Large intestine (tissue), 3 donors: ENCODE results near the gene IGF1R. TPM values are rescaled to one million over a fixed set of nuclear protein-coding genes. Genes with fewer than 3 reads are reported as not detected.

Experiments used
- DNase-seq, 2 donors: peaks; one replicate each; pipeline versions ENCODE4 v3.0.0 to v3.0.0-alpha.2; 2013
- H3K27ac ChIP-seq: one replicate; pipeline ENCODE4 v1.5.1; 2013; ENCODE audit warnings: low read length
- H3K27me3 ChIP-seq: 2 replicates; pipeline ENCODE4 v1.6.1; 2013; ENCODE audit warnings: low read length; ENCODE audit not compliant: control insufficient read depth, insufficient read depth
- H3K36me3 ChIP-seq: 2 replicates; pipeline ENCODE4 v1.6.1; 2013; ENCODE audit warnings: low read length; ENCODE audit not compliant: control insufficient read depth, insufficient read depth
- H3K4me1 ChIP-seq: one replicate; pipeline ENCODE4 v1.6.1; 2013; ENCODE audit warnings: low read length; ENCODE audit not compliant: control insufficient read depth, insufficient read depth
- H3K4me3 ChIP-seq: one replicate; pipeline ENCODE4 v1.5.1; 2013; ENCODE audit warnings: low read length
- H3K9me3 ChIP-seq: one replicate; pipeline ENCODE4 v1.6.1; 2013; ENCODE audit warnings: mild to moderate bottlenecking, low read depth, low read length, moderate library complexity; ENCODE audit not compliant: control insufficient read depth
- WGBS: methylation state at CpG from one replicate; pipeline ENCODE4 v1.1.5; 2013; ENCODE audit warnings: low lambda C conversion rate; ENCODE audit not compliant: insufficient coverage; 5-methylcytosine and 5-hydroxymethylcytosine counted together
- polyA plus RNA-seq: library from polyadenylated mRNA; unstranded; fragments of 120-200 nt; gene quantifications from one replicate; pipeline ENCODE4 v1.2.1, GENCODE V29; 2013

Gene IGF1R
- polyA plus RNA-seq, 1 donor, result 22.5 TPM

DNA sequence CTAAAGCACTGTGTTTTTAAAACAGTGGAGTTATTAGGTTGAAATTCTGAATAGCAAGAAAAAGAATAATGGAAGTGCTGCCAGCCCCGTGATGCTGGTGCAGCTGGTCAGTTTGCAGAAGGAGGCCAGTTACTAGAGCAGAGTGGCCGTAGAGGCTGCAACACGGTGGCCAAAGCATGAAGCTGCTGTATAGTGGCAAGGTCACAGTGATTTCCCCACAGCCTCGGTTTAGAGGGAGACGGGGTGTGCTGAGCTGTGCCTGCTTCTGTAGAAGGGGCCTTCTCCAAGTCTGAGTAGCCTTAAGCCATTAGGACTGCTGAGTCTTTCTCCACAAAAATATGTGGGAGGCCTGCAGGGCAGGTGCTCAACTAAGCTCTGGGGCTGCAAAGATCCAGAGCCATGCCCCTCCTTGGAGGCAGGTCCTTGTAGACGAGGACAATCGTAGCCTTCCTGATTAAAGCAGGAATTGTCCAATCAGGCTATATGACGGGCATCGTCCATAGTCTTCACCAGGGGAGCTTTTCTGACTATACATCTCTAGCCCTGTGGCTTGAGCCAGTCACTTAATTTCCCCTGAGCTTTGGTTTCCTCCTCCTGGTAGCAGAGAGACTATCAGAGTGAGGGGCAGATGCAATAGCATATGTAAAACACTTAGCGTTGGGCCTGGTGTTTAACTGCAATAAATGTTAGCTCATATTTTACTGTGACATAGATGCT lies 207.6 kb downstream of the IGF1R start:
- Histone ChIP-seq H3K9me3 (no peaks in the 10 kb centered on the region), H3K4me3 (no peak overlapping the region), H3K27me3 (no peaks in the 10 kb centered on the region), H3K4me1 (peaks cover 19% of the 10 kb centered on the region), H3K36me3 (no peaks in the 10 kb centered on the region), H3K27ac (no peak overlapping the region)
- no peak for DNase-seq
- WGBS, result no CpG with 5 or more reads among the region's 10 CpGs

DNA sequence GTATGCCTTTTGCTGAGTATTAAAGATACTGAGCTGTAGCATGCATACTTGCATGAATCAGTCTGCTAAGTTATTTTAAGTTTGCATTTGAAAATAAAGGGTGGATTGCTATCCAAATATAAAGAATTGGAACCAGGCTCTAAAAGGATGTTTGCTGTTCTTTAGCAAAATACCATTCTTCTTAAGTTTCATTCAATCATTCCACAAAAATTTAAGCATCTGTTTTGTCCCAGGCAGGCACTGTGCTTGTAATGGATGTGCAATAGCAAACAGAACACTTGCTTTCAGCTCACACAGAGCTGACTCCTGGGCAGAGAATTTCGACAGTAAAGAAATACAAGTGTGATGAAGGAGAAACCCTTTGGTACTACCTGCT lies 208.2 kb downstream of the IGF1R start:
- H3K9me3 ChIP-seq, result no peaks in the 10 kb centered on the region
- peaks cover 14% of the 10 kb centered on the region for H3K4me1 ChIP-seq
- no peaks in the 10 kb centered on the region for H3K27me3 ChIP-seq
- no CpG with 5 or more reads among the region's 1 CpG for WGBS
- H3K4me3 ChIP-seq, result no peak overlapping the region
- no peak for DNase-seq
- no peaks in the 10 kb centered on the region for H3K36me3 ChIP-seq
- no peak overlapping the region for H3K27ac ChIP-seq

DNA sequence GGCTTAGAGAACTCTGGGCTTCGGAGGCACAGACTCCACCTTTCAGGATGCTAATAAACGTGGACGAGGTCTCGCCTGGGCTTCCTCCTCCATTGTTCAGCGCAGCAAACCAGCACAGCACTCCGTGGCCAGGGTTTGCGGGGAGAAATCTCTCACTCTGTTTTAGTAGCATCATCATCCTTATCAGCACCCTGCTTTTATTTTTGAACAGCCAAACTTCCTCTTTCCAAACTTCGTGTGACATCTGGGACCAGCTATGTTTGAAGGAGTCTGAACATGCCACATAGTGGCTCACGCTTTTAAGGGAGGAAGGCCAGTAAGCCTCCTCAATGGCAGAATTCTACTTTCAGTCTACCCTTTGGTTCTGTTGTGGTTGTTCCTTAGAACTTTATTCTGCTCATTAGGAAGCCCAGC lies 210.3 kb downstream of the IGF1R start:
- no peak overlapping the region for H3K27ac ChIP-seq
- peaks cover 10% of the 10 kb centered on the region for H3K4me1 ChIP-seq
- DNase-seq, result no peak
- no peak overlapping the region for H3K4me3 ChIP-seq
- H3K36me3 ChIP-seq, result no peaks in the 10 kb centered on the region
- WGBS, result no CpG with 5 or more reads among the region's 9 CpGs
- H3K9me3 ChIP-seq, result no peaks in the 10 kb centered on the region
- H3K27me3 ChIP-seq, result no peaks in the 10 kb centered on the region

DNA sequence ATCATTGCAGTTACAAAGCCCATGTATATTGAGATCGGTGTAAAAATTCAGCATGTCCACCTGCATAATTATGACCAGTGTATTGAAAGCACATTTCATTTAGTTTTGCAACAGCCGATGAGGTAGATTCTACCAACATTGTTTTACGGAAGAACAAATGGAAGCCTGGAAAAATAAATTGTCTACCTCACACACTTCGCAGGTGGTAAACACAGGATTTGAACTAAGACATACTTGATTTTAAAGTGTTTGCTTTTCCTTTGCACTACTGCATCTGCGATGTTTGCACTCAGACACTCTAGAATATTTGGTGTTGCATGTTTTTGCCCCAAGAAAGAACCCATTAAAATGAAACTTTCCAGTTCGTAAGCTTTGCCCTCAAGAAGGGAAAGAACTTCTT lies 210.8 kb downstream of the IGF1R start:
- no peaks in the 10 kb centered on the region for H3K36me3 ChIP-seq
- H3K27me3 ChIP-seq, result no peaks in the 10 kb centered on the region
- H3K9me3 ChIP-seq, result no peaks in the 10 kb centered on the region
- 89% methylated on average over 3 of the region's 6 CpGs for WGBS
- H3K4me3 ChIP-seq, result no peak overlapping the region
- H3K4me1 ChIP-seq, result peaks cover 5% of the 10 kb centered on the region
- H3K27ac ChIP-seq, result no peak overlapping the region
- no peak for DNase-seq

- Histone ChIP-seq H3K27ac (no peak overlapping the region), H3K27me3 (no peaks in the 10 kb centered on the region), H3K9me3 (peaks cover 4% of the 10 kb centered on the region), H3K4me3 (no peak overlapping the region), H3K4me1 (no peaks in the 10 kb centered on the region), H3K36me3 (no peaks in the 10 kb centered on the region)
- DNase-seq, result no peak
- WGBS, result no CpG with 5 or more reads among the region's 4 CpGs
Observed at GRCh38 chr15:98860281-98861041, 212.1 kb downstream of the IGF1R start.

GRCh38 chr15:98861188-98861587 lies 212.8 kb downstream of the IGF1R start:
- DNase-seq, result no peak
- Histone ChIP-seq H3K27me3 (no peaks in the 10 kb centered on the region), H3K4me1 (no peaks in the 10 kb centered on the region), H3K27ac (no peak overlapping the region), H3K36me3 (no peaks in the 10 kb centered on the region), H3K4me3 (no peak overlapping the region), H3K9me3 (peaks cover 4% of the 10 kb centered on the region)
- no CpG with 5 or more reads among the region's 6 CpGs for WGBS

DNA sequence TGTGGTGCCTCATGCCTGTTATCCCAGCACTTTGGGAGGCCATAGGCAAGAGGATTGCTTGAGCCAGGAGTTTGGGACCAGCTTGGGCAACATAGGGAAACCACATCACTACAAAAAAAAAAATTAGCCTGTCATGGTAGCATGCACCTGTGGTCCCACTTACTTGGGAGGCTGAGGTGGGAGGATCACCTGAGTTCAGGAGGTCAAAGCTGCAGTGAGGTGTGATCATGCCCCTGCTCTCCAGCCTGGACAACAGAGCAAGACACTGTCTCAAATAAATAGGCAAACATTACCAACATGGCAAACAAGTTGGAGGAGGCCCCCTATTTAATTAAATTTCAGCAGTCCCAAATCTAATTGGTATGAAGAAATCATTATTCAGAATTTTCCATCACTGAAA lies 215.6 kb downstream of the IGF1R start:
- no peaks in the 10 kb centered on the region for H3K36me3 ChIP-seq
- H3K4me3 ChIP-seq, result no peak overlapping the region
- no peak overlapping the region for H3K27ac ChIP-seq
- H3K9me3 ChIP-seq, result peaks cover 4% of the 10 kb centered on the region
- no peaks in the 10 kb centered on the region for H3K4me1 ChIP-seq
- DNase-seq, result no peak
- H3K27me3 ChIP-seq, result no peaks in the 10 kb centered on the region

DNA sequence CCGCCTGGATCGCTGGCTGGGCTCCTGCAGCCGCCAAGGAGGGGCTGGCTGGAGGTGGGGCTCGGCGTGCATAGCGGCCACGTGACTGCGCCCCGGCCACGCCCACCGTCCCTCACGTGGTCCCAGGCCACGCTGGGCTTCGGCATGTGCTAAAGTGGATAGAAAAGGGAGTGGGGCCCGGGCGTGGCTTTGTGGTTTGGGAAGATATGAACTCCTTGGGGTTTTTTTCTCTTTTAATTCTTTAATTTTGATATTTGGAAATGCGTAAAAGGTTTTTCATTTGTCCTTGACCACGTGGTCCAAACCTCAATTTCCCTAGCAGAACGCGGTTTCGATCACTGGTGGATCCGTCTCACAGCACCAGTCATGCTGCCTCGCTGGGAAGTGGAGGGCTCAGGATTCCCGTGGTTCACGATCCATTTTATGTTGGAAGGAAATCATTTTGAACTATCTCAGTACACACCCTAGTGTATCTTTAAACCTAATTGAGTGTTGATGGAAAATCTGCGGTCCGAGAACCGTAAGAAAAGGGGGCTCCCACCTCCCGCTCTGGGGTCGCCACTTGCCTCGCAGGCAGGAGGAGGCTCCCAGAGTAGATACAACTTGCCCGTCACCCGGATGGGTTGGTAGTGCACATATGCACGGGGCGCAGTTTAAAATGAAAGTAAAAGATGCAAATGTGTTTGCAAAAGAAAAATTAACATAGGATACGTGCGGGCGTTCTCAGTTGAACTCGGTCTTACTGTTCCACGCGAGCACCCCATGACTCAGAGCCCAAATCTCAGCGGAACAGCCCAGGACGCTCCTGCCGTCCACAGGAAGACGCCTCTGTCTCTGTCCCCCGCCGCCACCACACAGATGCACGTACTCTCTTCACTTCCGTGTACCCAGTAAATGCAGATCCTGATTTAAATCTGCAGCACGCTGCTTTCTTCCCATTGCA lies 217.3 kb downstream of the IGF1R start:
- peak; percentile 61 to 69 for DNase-seq

GRCh38 chr15:98866511-98866910 lies 218.2 kb downstream of the IGF1R start:
- Histone ChIP-seq H3K9me3 (peaks cover 4% of the 10 kb centered on the region), H3K27ac (peak overlapping the region; percentile 64), H3K4me1 (no peaks in the 10 kb centered on the region), H3K36me3 (no peaks in the 10 kb centered on the region), H3K4me3 (peak overlapping the region; percentile 57), H3K27me3 (no peaks in the 10 kb centered on the region)
- 60% methylated on average over 3 of the region's 11 CpGs for whole genome bisulfite sequencing
- no peak for DNase-seq

More for the DNA sequence above, 217.3 kb downstream of the IGF1R start:
- WGBS, result 0% methylated on average over 1 of the region's 50 CpGs
- Histone ChIP-seq H3K27me3 (no peaks in the 10 kb centered on the region), H3K9me3 (peaks cover 4% of the 10 kb centered on the region), H3K27ac (peak overlapping the region; percentile 64), H3K4me1 (no peaks in the 10 kb centered on the region), H3K36me3 (no peaks in the 10 kb centered on the region), H3K4me3 (peak overlapping the region; percentile 57)

- WGBS, result no CpG with 5 or more reads among the region's 6 CpGs
- H3K9me3 ChIP-seq, result peaks cover 4% of the 10 kb centered on the region
- DNase-seq, result no peak
- no peaks in the 10 kb centered on the region for H3K36me3 ChIP-seq
- no peaks in the 10 kb centered on the region for H3K4me1 ChIP-seq
- H3K27me3 ChIP-seq, result no peaks in the 10 kb centered on the region
- H3K27ac ChIP-seq, result no peak overlapping the region
- no peak overlapping the region for H3K4me3 ChIP-seq
Observed at GRCh38 chr15:98868564-98868963, 220.2 kb downstream of the IGF1R start.
